ENCODE results near the gene TLR5.

TLR5 gene

DNA sequence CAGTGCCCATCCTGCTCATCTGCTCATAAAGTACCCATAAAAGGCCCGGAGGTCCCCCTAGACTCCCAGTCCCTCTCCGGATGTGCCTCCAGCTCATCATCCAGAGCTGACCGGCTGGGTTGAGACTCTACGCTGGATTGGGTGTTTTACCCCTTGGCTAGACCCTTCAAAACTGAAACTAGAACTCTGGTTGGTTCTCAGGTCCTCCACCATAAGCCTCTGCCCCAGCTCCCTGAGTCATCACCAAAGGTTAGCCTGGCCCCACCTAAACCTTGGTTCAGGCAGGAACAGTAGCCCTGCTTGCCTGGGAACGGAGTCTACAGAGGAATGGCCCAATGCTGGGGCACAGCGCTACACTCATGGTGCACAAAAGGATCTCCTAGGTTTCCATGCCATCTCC, 75.1 kb downstream of the TLR5 start:
- no peak for DNase-seq (ENCODE audit: low spot score)

DNA sequence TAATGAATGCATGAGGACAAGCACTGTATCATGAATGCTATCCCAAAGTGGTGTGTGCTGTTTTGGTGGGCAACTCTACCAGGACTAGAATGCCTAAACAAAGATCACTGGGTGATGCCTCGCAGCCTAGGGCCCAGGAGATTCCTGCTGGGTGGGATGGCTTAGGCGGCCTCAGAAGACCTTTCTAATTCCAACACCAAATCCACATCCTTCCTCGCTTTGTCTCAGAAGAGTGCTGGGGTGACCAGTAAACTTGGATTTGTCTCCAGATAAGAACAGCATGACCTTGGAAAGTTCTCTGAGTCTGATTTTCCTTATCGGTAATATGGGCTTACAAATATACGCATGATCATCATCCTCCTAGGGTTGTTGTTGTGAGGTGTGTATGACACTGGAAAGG, 76.6 kb downstream of the TLR5 start:
- no peak for DNase-seq (ENCODE audit: low spot score)

GRCh38 chr1:223062177-223062576, 80.9 kb downstream of the TLR5 start:
- DNase-seq (ENCODE audit: low spot score): no peak

DNA sequence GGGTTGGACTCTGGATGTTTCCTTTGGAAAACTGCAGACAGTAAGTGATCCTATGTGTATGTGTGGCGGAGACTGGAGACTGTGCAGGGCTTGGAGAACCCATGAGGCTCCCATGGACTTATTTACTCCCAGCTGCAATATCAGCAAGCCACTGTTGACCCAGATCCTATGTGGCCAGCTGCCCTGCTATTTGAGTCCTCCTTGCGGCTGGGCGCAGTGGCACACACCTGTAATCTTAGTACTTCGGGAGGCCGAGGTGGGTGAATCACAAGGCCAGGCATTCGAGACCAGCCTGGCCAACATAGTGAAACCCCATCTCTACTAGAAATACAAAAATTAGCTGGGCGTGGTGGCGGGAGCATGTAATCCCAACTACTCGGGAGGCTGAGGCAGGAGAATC, 83.5 kb downstream of the TLR5 start:
- no peak for DNase-seq (ENCODE audit: low spot score)
